Right ventricle myocardium superior (tissue), 1 donor: ENCODE measurements around the gene TEX26. TPM values are rescaled to one million over a fixed set of nuclear protein-coding genes. Genes with fewer than 3 reads are reported as not detected.

Source experiments
- total RNA-seq: library from RNA; stranded (reverse); fragmentation: NEBNext Ultra II Directional; extraction: Animal tissue kit (Norgen Biotek cat#: 25700); gene quantifications from one replicate; pipeline ENCODE4 v1.2.1, GENCODE V29; 2021
- donor health status: DM: no; HTN: yes; CAD: no; lungs with severe emphysema.

TEX26 gene
- total RNA-seq, 1 donor from 2014 or later, result not detected

Other genes with a start within 250 kb of the TEX26 start
- gene ALOX5AP, start 197.1 kb upstream of the TEX26 start, total RNA-seq, result 8.4 TPM
- 5.4 TPM for gene MEDAG, start 26.4 kb upstream of the TEX26 start, total RNA-seq
- 76.1 TPM for gene HSPH1, start 229.2 kb downstream of the TEX26 start, total RNA-seq